Measurements from ENCODE around the gene TRHDE.

Gene TRHDE

GRCh38 chr12:72444566-72444965 is 172.4 kb downstream of the TRHDE start:
- DNase-seq (ENCODE audit: low spot score): no peak

GRCh38 chr12:72448089-72448488 is 175.9 kb downstream of the TRHDE start:
- DNase-seq (ENCODE audit: low spot score): no peak

- no peak for DNase-seq (ENCODE audit: low spot score)
Measured at GRCh38 chr12:72448805-72449204, 176.6 kb downstream of the TRHDE start.

GRCh38 chr12:72453066-72453465 is 180.9 kb downstream of the TRHDE start:
- DNase-seq (ENCODE audit: low spot score): no peak

GRCh38 chr12:72453550-72453949 is 181.4 kb downstream of the TRHDE start:
- DNase-seq (ENCODE audit: low spot score): no peak

GRCh38 chr12:72464471-72464870 is 192.3 kb downstream of the TRHDE start:
- no peak for DNase-seq (ENCODE audit: low spot score)

- DNase-seq (ENCODE audit: low spot score): no peak
Measured at GRCh38 chr12:72465155-72465554, 193.0 kb downstream of the TRHDE start.

GRCh38 chr12:72465940-72466630 is 193.9 kb downstream of the TRHDE start:
- DNase-seq (ENCODE audit: low spot score): no peak

GRCh38 chr12:72467985-72468384 is 195.8 kb downstream of the TRHDE start:
- no peak for DNase-seq (ENCODE audit: low spot score)

- no peak for DNase-seq (ENCODE audit: low spot score)
Measured at GRCh38 chr12:72468505-72468904, 196.3 kb downstream of the TRHDE start.

GRCh38 chr12:72471806-72472205 is 199.6 kb downstream of the TRHDE start:
- no peak for DNase-seq (ENCODE audit: low spot score)

GRCh38 chr12:72472350-72472749 is 200.2 kb downstream of the TRHDE start:
- DNase-seq (ENCODE audit: low spot score): no peak

GRCh38 chr12:72476301-72476700 is 204.1 kb downstream of the TRHDE start:
- DNase-seq (ENCODE audit: low spot score): no peak

- no peak for DNase-seq (ENCODE audit: low spot score)
Measured at GRCh38 chr12:72485017-72485701, 213.0 kb downstream of the TRHDE start.

GRCh38 chr12:72491426-72491825 is 219.3 kb downstream of the TRHDE start:
- no peak for DNase-seq (ENCODE audit: low spot score)

GRCh38 chr12:72493407-72493806 is 221.2 kb downstream of the TRHDE start:
- DNase-seq (ENCODE audit: low spot score): no peak

GRCh38 chr12:72498354-72498753 is 226.2 kb downstream of the TRHDE start:
- DNase-seq (ENCODE audit: low spot score): no peak

- no peak for DNase-seq (ENCODE audit: low spot score)
Measured at GRCh38 chr12:72499244-72499643, 227.1 kb downstream of the TRHDE start.

- no peak for DNase-seq (ENCODE audit: low spot score)
Measured at GRCh38 chr12:72502546-72502945, 230.4 kb downstream of the TRHDE start.

- DNase-seq (ENCODE audit: low spot score): no peak
Measured at GRCh38 chr12:72505227-72505626, 233.1 kb downstream of the TRHDE start.

- no peak for DNase-seq (ENCODE audit: low spot score)
Measured at GRCh38 chr12:72509891-72510290, 237.7 kb downstream of the TRHDE start.

- no peak for DNase-seq (ENCODE audit: low spot score)
Measured at GRCh38 chr12:72510772-72511171, 238.6 kb downstream of the TRHDE start.

- DNase-seq (ENCODE audit: low spot score): no peak
Measured at GRCh38 chr12:72511498-72511897, 239.3 kb downstream of the TRHDE start.

- DNase-seq (ENCODE audit: low spot score): no peak
Measured at GRCh38 chr12:72511906-72512305, 239.7 kb downstream of the TRHDE start.

Data from HuH-7.5 (cell line).